ENCODE measurements around the gene FASN. TPM values are rescaled to one million over a fixed set of nuclear protein-coding genes. Genes with fewer than 3 reads are reported as not detected.

FASN gene
- polyA plus RNA-seq, 1 of the 3 experiments (the other 2 are of a cell fraction): 55.1 TPM

DNA sequence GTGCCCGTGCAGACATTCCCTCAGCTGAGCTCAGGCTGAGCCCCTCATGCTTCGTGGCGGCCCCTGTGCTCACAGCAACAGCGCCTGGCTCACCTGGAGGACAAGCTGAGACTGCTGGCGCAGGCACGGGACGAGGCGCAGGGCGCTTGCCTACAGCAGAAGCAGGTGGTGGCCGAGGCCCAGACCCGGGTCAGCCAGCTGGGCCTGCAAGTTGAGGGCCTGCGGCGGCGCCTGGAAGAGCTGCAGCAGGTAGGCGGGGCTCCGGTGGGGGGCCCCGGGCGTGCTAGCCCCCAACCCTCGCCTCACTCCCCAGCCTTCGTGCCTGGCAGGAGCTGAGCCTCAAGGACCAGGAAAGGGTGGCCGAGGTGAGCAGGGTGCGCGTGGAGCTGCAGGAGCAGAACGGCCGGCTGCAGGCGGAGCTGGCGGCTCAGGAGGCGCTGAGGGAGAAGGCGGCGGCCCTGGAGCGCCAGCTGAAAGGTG, 68.0 kb downstream of the FASN start (continued):
- TF ChIP-seq, protein P1, sequence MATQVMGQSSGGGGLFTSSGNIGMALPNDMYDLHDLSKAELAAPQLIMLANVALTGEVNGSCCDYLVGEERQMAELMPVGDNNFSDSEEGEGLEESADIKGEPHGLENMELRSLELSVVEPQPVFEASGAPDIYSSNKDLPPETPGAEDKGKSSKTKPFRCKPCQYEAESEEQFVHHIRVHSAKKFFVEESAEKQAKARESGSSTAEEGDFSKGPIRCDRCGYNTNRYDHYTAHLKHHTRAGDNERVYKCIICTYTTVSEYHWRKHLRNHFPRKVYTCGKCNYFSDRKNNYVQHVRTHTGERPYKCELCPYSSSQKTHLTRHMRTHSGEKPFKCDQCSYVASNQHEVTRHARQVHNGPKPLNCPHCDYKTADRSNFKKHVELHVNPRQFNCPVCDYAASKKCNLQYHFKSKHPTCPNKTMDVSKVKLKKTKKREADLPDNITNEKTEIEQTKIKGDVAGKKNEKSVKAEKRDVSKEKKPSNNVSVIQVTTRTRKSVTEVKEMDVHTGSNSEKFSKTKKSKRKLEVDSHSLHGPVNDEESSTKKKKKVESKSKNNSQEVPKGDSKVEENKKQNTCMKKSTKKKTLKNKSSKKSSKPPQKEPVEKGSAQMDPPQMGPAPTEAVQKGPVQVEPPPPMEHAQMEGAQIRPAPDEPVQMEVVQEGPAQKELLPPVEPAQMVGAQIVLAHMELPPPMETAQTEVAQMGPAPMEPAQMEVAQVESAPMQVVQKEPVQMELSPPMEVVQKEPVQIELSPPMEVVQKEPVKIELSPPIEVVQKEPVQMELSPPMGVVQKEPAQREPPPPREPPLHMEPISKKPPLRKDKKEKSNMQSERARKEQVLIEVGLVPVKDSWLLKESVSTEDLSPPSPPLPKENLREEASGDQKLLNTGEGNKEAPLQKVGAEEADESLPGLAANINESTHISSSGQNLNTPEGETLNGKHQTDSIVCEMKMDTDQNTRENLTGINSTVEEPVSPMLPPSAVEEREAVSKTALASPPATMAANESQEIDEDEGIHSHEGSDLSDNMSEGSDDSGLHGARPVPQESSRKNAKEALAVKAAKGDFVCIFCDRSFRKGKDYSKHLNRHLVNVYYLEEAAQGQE (IDR thresholded peaks at IDR 0.05; ENCODE audit: low read depth, low read length): no peak
- no peak for TF ChIP-seq MXI1 (IDR thresholded peaks at IDR 0.05; ENCODE audit: low read depth, low read length)
- no peak for TF ChIP-seq ELF1 (IDR thresholded peaks at IDR 0.05)
- TF ChIP-seq, protein P2, sequence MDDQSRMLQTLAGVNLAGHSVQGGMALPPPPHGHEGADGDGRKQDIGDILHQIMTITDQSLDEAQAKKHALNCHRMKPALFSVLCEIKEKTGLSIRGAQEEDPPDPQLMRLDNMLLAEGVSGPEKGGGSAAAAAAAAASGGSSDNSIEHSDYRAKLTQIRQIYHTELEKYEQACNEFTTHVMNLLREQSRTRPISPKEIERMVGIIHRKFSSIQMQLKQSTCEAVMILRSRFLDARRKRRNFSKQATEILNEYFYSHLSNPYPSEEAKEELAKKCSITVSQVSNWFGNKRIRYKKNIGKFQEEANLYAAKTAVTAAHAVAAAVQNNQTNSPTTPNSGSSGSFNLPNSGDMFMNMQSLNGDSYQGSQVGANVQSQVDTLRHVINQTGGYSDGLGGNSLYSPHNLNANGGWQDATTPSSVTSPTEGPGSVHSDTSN (IDR thresholded peaks at IDR 0.05): no peak
- no peak for TF ChIP-seq GATA2 (CRISPR knock-in tag; IDR thresholded peaks at IDR 0.05)
- TF ChIP-seq MEF2A (IDR thresholded peaks at IDR 0.05; ENCODE audit: borderline replicate concordance, low read depth): no peak
- TF ChIP-seq, protein P3, sequence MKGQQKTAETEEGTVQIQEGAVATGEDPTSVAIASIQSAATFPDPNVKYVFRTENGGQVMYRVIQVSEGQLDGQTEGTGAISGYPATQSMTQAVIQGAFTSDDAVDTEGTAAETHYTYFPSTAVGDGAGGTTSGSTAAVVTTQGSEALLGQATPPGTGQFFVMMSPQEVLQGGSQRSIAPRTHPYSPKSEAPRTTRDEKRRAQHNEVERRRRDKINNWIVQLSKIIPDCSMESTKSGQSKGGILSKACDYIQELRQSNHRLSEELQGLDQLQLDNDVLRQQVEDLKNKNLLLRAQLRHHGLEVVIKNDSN (IDR thresholded peaks at IDR 0.05; ENCODE audit: borderline replicate concordance, low read depth): no peak
- no peak for TF ChIP-seq RAD21 (IDR thresholded peaks at IDR 0.05; ENCODE audit: low read length)
- no peak for TF ChIP-seq CHD2 (IDR thresholded peaks at IDR 0.05; ENCODE audit: low read length, partially characterized antibody)
- no peak for TF ChIP-seq NFIC (IDR thresholded peaks at IDR 0.05; ENCODE audit: borderline replicate concordance)
- TF ChIP-seq, protein P4, sequence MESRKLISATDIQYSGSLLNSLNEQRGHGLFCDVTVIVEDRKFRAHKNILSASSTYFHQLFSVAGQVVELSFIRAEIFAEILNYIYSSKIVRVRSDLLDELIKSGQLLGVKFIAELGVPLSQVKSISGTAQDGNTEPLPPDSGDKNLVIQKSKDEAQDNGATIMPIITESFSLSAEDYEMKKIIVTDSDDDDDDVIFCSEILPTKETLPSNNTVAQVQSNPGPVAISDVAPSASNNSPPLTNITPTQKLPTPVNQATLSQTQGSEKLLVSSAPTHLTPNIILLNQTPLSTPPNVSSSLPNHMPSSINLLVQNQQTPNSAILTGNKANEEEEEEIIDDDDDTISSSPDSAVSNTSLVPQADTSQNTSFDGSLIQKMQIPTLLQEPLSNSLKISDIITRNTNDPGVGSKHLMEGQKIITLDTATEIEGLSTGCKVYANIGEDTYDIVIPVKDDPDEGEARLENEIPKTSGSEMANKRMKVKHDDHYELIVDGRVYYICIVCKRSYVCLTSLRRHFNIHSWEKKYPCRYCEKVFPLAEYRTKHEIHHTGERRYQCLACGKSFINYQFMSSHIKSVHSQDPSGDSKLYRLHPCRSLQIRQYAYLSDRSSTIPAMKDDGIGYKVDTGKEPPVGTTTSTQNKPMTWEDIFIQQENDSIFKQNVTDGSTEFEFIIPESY (IDR thresholded peaks at IDR 0.05; ENCODE audit: borderline replicate concordance, low read depth): no peak

DNA sequence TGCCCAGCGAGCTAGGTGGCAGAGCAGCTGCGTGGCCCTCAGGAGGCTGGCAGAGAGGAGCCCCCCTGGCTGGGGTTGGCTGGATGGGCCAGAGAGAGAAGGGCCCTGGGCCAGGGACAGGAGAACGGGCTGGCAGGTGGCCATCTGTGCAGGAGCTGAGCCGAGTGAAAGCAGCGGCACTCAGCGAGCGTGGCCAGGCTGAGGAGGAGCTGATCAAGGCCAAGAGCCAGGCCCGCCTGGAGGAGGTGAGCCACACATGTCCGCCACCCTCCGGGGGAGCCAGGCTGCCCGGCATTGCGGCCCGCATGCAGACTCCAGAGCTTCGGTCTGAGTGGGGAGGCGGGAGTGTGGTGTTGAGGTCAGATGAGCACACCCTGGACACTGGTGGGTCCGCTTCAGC, 68.6 kb downstream of the FASN start:
- CTCF ChIA-PET: interaction anchor here (0.9 to 35.7 kb wide), 39 partner anchors 9 to 658 kb away, joined by 3 to 1216 read pairs (median 12); partner anchors contain the start of genes ASPSCR1, CCDC57, CENPX and DCXR
- H3K27ac ChIP-seq (ENCODE audit: low read depth in 2 of 2, low read length in 1 of 2): no peak overlapping the region
- WGBS (ENCODE audit: low lambda C conversion rate): 94% methylated on average over 14 of the region's 16 CpGs
- TF ChIP-seq FOSL2 (IDR thresholded peaks at IDR 0.05; ENCODE audit: borderline replicate concordance, low read depth): no peak
- no peak for TF ChIP-seq GATA2 (CRISPR knock-in tag; IDR thresholded peaks at IDR 0.05)
- TF ChIP-seq, protein P5, sequence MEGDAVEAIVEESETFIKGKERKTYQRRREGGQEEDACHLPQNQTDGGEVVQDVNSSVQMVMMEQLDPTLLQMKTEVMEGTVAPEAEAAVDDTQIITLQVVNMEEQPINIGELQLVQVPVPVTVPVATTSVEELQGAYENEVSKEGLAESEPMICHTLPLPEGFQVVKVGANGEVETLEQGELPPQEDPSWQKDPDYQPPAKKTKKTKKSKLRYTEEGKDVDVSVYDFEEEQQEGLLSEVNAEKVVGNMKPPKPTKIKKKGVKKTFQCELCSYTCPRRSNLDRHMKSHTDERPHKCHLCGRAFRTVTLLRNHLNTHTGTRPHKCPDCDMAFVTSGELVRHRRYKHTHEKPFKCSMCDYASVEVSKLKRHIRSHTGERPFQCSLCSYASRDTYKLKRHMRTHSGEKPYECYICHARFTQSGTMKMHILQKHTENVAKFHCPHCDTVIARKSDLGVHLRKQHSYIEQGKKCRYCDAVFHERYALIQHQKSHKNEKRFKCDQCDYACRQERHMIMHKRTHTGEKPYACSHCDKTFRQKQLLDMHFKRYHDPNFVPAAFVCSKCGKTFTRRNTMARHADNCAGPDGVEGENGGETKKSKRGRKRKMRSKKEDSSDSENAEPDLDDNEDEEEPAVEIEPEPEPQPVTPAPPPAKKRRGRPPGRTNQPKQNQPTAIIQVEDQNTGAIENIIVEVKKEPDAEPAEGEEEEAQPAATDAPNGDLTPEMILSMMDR (IDR thresholded peaks at IDR 0.05): no peak
- TF ChIP-seq, protein P6, sequence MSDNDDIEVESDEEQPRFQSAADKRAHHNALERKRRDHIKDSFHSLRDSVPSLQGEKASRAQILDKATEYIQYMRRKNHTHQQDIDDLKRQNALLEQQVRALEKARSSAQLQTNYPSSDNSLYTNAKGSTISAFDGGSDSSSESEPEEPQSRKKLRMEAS (IDR thresholded peaks at IDR 0.05; ENCODE audit: low read depth): no peak
- no peak for TF ChIP-seq GABPA (IDR thresholded peaks at IDR 0.05; ENCODE audit: low read depth)
- TF ChIP-seq RAD21 (IDR thresholded peaks at IDR 0.05; ENCODE audit: low read length): no peak
- TF ChIP-seq, protein P7, sequence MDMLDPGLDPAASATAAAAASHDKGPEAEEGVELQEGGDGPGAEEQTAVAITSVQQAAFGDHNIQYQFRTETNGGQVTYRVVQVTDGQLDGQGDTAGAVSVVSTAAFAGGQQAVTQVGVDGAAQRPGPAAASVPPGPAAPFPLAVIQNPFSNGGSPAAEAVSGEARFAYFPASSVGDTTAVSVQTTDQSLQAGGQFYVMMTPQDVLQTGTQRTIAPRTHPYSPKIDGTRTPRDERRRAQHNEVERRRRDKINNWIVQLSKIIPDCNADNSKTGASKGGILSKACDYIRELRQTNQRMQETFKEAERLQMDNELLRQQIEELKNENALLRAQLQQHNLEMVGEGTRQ (IDR thresholded peaks at IDR 0.05; ENCODE audit: borderline replicate concordance, low read depth, low read length): no peak
- TF ChIP-seq, protein P8, sequence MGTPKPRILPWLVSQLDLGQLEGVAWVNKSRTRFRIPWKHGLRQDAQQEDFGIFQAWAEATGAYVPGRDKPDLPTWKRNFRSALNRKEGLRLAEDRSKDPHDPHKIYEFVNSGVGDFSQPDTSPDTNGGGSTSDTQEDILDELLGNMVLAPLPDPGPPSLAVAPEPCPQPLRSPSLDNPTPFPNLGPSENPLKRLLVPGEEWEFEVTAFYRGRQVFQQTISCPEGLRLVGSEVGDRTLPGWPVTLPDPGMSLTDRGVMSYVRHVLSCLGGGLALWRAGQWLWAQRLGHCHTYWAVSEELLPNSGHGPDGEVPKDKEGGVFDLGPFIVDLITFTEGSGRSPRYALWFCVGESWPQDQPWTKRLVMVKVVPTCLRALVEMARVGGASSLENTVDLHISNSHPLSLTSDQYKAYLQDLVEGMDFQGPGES (IDR thresholded peaks at IDR 0.05; ENCODE audit: low read depth, low read length): no peak
- TF ChIP-seq ELF1 (IDR thresholded peaks at IDR 0.05): no peak
- TF ChIP-seq RXRA (IDR thresholded peaks at IDR 0.05; ENCODE audit: borderline replicate concordance, low read depth): no peak
- TF ChIP-seq MXI1 (IDR thresholded peaks at IDR 0.05; ENCODE audit: low read depth, low read length): no peak

More for the DNA sequence above, 68.6 kb downstream of the FASN start:
- DNase-seq: no peak
- Histone ChIP-seq H3K4me3 (ENCODE audit: low read depth in 2 of 2, low read length in 1 of 2) (no peak overlapping the region), H4K20me1 (ENCODE audit: insufficient read depth) (peaks cover 4% of the 10 kb centered on the region; the same call in 1 of the 2 replicates), H3K79me2 (ENCODE audit: insufficient read depth) (peaks cover under 1% of the 10 kb centered on the region; the same call in 1 of the 2 replicates), H3K9me2 (no peaks in the 10 kb centered on the region), H3K9ac (no peak overlapping the region), H3K4me2 (no peak overlapping the region), H3K36me3 (replicated peaks in 1 of 2; ENCODE audit: control insufficient read depth in 1 of 2, insufficient read depth in 2 of 2, low read length in 1 of 2) (peaks cover 5 to 9% of the 10 kb centered on the region in 2 experiments), H3K9me3 (no peaks in the 10 kb centered on the region), H2AFZ (ENCODE audit: low read depth) (no peak overlapping the region), H3F3A (replicated peaks; ENCODE audit: insufficient read depth) (peaks cover 20% of the 10 kb centered on the region), H3K27me3 (ENCODE audit: insufficient read depth) (no peaks in the 10 kb centered on the region), H3K4me1 (ENCODE audit: control insufficient read depth in 1 of 2, insufficient read depth in 2 of 2, low read depth in 1 of 2, low read length in 1 of 2) (peaks cover under 1 to 24% of the 10 kb centered on the region in 2 experiments; a peak in 2 of 4 replicates)
- POLR2A ChIA-PET: interaction anchor here (0.6 to 3.4 kb wide), 6 partner anchors 8 to 247 kb away, joined by 3 to 14 read pairs (median 3); partner anchors contain the start of gene DCXR
